HG03521 (cell line): Measurements from ENCODE around the gene AGGF1.
"Not testable (repeated sequence)": the region's sequence is repeated elsewhere in the genome, so short reads cannot be mapped to it uniquely, and the experiment has no call there.

Experiments
- ATAC-seq: cut with Tn5 transposase; IDR thresholded peaks from one replicate; pipeline ENCODE4 v1.9.1; 2021; ENCODE audit warnings: mild to moderate bottlenecking, moderate library complexity; ENCODE audit not compliant: unreplicated experiment

AGGF1 gene, protein sequence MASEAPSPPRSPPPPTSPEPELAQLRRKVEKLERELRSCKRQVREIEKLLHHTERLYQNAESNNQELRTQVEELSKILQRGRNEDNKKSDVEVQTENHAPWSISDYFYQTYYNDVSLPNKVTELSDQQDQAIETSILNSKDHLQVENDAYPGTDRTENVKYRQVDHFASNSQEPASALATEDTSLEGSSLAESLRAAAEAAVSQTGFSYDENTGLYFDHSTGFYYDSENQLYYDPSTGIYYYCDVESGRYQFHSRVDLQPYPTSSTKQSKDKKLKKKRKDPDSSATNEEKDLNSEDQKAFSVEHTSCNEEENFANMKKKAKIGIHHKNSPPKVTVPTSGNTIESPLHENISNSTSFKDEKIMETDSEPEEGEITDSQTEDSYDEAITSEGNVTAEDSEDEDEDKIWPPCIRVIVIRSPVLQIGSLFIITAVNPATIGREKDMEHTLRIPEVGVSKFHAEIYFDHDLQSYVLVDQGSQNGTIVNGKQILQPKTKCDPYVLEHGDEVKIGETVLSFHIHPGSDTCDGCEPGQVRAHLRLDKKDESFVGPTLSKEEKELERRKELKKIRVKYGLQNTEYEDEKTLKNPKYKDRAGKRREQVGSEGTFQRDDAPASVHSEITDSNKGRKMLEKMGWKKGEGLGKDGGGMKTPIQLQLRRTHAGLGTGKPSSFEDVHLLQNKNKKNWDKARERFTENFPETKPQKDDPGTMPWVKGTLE

GRCh38 chr5:77030097-77031071, at the start of gene AGGF1:
AGGF1 (plus strand) TSS chr5:77030404; CDS start chr5:77030767, 363 bp downstream.
- ATAC-seq, result peak; percentile 98

DNA sequence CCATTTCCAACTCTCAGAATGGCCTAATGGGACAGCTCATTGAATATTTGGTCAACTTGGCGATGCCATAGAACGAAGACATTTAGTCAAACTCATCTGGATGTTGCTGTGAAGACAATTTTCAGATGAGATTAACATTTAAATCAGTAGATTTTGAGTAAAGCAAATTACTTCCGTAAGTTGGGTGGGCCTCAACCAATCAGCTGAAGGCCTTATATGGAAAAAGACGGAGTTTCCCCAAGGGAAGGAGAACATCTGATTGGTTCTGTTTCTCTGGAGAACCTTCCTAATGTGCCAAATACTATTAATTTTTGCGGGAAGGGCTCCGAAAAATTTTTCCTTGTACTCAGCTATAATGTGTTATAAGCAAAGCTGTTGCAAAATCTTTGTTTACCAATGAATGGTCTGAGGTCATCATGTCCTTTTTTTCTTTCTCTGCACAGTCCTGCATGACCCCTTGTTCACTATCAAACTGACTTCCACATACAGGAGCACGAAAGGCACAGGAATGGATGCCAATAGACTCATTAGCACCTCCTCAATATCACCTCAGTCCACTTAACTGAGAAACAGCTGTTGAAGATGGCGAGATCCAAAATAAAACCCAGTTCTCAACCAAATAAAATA, 49.6 kb upstream of the AGGF1 start:
- ATAC-seq, result no peak

DNA sequence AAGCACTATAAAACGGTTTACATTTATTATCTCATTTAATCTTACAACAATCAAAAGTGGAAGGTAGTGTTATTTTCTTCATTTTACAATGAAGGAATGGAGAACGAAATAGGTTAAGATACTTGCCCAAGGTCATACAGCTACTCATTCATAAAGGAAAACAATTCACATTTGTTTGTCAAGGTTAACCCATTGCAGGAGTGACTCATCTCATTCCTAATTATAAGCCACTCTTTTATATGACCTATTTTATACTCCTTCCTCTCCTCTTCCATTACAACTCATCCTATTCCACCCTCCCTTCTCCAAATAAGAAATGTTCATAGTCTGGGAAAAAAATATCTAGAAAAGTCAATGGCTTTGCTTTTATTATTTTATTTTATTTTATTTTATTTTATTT, 47.8 kb upstream of the AGGF1 start:
- no peak for ATAC-seq

DNA sequence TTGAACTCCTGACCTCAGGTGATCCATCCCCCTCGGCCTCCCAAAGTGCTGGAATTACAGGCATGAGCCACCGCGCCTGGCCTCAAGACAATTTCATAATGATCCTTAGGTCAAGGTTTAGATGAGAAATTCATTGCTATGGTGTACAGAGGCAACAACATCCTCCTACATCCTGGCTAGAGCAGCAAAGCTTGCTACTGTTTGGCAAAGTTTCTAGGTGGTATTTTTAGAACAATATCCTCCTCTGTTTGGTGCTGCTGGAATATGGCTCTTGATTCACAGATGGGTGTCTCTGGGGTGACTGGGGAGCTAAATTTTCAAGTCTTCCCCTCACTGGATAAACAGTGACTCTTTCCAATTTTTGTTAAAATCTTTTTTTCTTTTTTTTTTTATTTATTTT, 46.7 kb upstream of the AGGF1 start:
- ATAC-seq, result no peak

DNA sequence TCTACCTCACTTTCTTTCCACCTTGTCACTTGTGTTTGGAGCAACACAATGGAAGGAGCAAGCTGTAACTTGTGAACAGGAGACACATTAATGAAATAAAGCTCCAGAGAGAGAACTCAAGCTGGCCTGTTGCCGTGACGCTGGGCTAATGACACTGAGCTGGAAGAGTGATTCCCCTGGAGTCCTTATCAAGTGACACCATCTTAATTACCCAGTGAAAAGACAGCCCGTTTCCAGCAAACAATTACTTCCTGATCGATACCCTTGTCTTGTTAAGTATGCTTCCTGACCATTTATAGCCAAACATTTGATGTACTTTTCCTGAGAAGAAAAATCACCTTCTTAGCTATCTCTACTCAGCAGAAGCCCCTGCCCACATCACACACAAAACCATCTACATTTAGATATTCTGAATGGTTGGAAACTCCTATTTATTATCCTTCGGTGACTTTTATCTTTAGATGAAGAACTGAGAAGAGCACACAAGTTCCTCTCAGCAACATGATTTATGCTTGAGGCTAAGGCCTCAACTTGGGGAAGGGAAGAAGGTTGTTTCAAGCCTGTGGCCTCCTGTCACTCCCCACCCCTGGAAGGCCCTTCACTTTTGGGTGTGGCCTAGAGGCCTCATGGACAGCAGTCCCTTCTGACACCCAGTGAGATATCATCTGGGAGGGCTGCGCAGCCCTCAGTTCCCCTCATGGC, 43.2 kb upstream of the AGGF1 start:
- ATAC-seq, result no peak

GRCh38 chr5:76990899-76991459, 39.2 kb upstream of the AGGF1 start:
- no peak for ATAC-seq

- ATAC-seq, result not testable (repeated sequence)
Observed at GRCh38 chr5:76993436-76993835, 36.8 kb upstream of the AGGF1 start.

DNA sequence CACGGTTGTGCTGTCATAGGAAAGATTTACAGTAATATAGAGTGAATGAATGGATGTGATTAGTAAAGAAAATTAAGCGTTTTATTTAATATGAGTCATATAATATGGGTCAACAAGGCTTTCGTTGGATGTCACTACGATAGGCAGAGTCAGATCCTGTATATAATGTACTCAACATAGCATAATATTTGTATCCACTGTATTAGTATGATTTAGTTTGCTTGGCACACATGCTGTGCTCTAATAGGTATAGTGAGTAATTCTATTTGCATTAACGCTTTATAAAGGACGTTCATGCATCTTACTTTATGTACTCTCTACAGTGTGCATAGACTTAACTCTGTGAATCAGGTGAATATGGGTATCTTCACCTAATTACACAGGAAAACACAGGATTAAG, 35.9 kb upstream of the AGGF1 start:
- no peak for ATAC-seq

DNA sequence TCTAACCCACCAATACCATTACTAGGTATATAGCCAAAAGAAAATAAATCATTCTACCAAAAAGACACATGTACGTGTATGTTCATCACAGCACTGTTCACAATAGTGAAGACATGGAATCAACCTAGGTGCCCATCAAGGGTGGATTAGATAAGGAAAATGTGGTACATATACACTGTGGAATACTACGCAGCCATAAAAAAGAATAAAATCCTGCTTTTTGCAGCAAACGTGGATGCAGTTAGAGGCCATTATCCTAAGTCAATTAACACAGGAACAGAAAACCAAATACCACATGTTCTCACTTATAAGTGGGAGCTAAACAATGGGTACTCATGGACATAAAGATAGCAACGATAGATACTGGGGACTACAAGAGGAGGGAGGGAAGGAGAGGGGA, 32.0 kb upstream of the AGGF1 start:
- ATAC-seq, result not testable (repeated sequence)

- ATAC-seq, result no peak
Observed at GRCh38 chr5:76999451-76999850, 30.8 kb upstream of the AGGF1 start.

- ATAC-seq, result no peak
Observed at GRCh38 chr5:77003246-77003645, 27.0 kb upstream of the AGGF1 start.

GRCh38 chr5:77006124-77006523, 24.1 kb upstream of the AGGF1 start:
- ATAC-seq, result no peak

DNA sequence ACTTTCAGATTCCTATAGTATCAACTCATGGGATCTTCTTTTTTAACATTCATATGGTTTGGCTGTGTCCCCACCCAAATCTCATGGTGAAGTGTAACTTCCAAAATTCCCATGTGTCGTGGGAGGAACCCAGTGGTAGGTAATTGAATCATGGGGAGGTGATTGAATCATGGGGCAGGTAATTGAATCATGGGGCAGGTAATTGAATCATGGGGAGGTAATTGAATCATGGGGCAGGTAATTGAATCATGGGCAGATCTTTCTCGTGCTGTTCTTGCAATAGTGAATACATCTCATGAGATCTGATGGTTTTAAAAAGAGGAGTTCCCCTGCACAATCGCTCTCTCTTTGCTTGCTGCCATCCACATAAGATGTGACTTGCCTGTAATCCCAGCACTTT, 21.8 kb upstream of the AGGF1 start:
- ATAC-seq, result no peak

GRCh38 chr5:77010243-77010642, 20.0 kb upstream of the AGGF1 start:
- ATAC-seq, result no peak

GRCh38 chr5:77011498-77011897, 18.7 kb upstream of the AGGF1 start:
- ATAC-seq, result no peak

DNA sequence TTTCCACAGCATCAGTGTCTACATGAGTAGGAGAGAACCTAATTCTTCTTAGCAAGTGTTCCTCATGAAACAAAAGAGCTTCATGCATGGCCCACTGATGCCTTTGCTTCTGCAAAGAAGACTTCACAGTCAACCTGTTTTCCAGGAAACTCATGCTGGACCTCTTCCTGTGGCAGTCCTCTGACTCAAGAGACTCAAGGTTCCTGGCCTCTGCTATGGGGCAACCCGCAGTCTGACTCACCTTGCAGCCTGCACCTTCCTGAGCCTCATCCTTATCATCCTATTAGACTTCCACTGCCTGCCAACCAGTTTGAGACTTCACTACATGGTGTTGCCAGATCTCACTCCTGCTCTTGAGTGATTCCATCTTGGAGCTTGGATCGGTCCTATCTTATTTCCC, 17.6 kb upstream of the AGGF1 start:
- ATAC-seq, result no peak

DNA sequence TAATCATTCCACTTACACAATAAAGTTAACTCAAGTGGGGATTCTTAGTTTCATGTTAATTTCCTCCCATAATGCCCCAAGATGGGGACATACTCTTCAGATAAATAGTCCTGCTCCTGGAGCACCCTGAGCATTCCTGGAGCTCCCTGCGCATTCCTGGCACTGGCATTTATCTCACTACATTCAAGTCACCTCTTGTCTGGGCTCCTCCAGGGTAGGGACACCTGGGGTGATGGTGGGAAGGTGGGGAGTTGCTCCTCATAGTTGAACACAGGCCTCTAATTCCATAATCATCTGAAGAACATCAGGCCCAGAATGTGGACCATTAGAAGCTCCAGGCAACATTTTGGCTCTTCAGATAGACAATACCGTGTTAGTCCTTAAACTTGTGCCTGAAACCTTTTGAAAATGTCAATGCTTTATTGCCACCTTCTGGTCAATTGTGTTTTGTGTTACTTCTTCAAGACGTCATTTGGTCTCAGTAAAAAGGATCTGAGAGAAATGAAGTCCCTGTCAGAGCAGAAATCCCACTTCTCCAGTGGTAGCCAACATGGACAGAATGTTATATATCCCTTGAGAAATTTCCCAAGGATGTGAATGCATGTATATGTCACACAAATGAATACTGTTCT, 14.2 kb upstream of the AGGF1 start:
- ATAC-seq, result no peak

DNA sequence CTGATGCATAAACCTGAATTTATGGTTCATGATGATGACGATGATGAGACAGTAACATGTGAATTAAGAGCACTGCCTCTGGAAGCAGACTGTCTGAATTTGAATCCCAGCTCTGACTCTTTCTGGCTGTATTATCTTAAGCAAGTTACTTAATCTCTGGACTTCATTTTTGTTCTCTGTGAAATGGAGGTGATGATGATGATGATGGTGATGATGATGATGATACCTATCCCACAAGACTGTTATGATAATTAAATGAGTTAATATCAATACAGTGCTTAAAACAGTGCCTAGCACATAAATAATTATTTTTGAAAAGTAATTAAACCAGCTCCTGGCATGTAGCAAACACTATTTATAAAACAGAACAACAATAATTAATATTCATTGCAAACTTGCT, 13.2 kb upstream of the AGGF1 start:
- ATAC-seq, result no peak

GRCh38 chr5:77017668-77018067, 12.5 kb upstream of the AGGF1 start:
- ATAC-seq, result no peak
